Measurements from ENCODE around the gene KLHL20. TPM values are rescaled to one million over a fixed set of nuclear protein-coding genes. Genes with fewer than 3 reads are reported as not detected.
"Not testable (repeated sequence)": the region's sequence is repeated elsewhere in the genome, so short reads cannot be mapped to it uniquely, and the experiment has no call there.

KLHL20 gene
- total RNA-seq, 1 donor from 2014 or later = 25.4 TPM

DNA sequence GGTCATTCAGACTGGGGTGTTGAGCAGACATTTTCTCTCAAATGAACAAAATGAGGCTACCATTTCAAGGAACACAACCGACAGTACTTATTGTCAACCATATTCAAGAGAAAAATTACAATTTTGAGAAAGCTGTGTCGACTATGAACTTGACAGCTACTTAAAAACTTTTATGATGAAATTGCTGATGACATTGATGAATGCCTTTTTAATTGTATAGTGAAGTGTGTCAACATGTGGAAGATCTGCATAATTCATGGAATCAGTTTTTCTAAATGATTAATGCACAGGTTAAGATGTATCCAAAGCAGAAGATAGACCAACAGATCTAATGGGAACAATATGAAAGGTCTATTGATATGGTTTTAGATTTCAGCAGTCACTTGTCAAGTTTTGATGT, 75.1 kb downstream of the KLHL20 start:
- Mint-ChIP-seq H3K36me3 (ENCODE audit: low read depth, unreplicated experiment) (peaks cover 6% of the 10 kb centered on the region), H3K9me3 (ENCODE audit: unreplicated experiment) (no peaks in the 10 kb centered on the region), H3K4me1 (ENCODE audit: low read depth, unreplicated experiment) (peaks cover 9% of the 10 kb centered on the region), H3K4me3 (ENCODE audit: unreplicated experiment) (no peak overlapping the region), H3K27me3 (ENCODE audit: low read depth, unreplicated experiment) (no peaks in the 10 kb centered on the region), H3K27ac (ENCODE audit: unreplicated experiment) (no peak overlapping the region)
- DNase-seq (ENCODE audit: low read depth) = no peak
- H3K4me3 ChIP-seq (ENCODE audit: insufficient read depth, low read depth, low read length) = no peak overlapping the region
- no peak overlapping the region for H3K27ac ChIP-seq (ENCODE audit: low read depth, low read length)
- no peak overlapping the region for H3K9ac ChIP-seq (ENCODE audit: low read length)
- H3K4me2 ChIP-seq (ENCODE audit: low read length) = no peak overlapping the region
- H4K20me1 ChIP-seq (ENCODE audit: insufficient read depth, low read length) = no peaks in the 10 kb centered on the region
- H3K4me1 ChIP-seq (ENCODE audit: insufficient read depth, low read length) = no peaks in the 10 kb centered on the region
- H3K79me2 ChIP-seq (ENCODE audit: insufficient read depth, low read length) = no peaks in the 10 kb centered on the region
- no peaks in the 10 kb centered on the region for H3K27me3 ChIP-seq (ENCODE audit: insufficient read depth, low read length)
- H3K36me3 ChIP-seq (ENCODE audit: insufficient read depth, low read length) = peaks cover 10% of the 10 kb centered on the region
- FAIRE-seq = no peak
- H2AFZ ChIP-seq (ENCODE audit: low read depth, low read length) = no peak overlapping the region
- TF ChIP-seq EZH2 (IDR thresholded peaks at IDR 0.05; ENCODE audit: insufficient read depth, low read length) (no peak), CTCF (IDR thresholded peaks at IDR 0.05; ENCODE audit: insufficient read depth, low read depth, low read length) (no peak)
- H3K9me3 ChIP-seq (ENCODE audit: insufficient read depth, low read depth, low read length) = no peaks in the 10 kb centered on the region

- no peaks in the 10 kb centered on the region for H3K27me3 Mint-ChIP-seq (ENCODE audit: low read depth, unreplicated experiment)
- FAIRE-seq (no peak), DNase-seq (ENCODE audit: low read depth) (no peak)
- H3K4me3 Mint-ChIP-seq (ENCODE audit: unreplicated experiment) = no peak overlapping the region
- H3K27ac Mint-ChIP-seq (ENCODE audit: unreplicated experiment) = no peak overlapping the region
- no peaks in the 10 kb centered on the region for H3K36me3 Mint-ChIP-seq (ENCODE audit: low read depth, unreplicated experiment)
- H3K4me1 Mint-ChIP-seq (ENCODE audit: low read depth, unreplicated experiment) = peaks cover 5% of the 10 kb centered on the region
- H3K79me2 ChIP-seq (ENCODE audit: insufficient read depth, low read length) = no peaks in the 10 kb centered on the region
- no peaks in the 10 kb centered on the region for H3K9me3 ChIP-seq (ENCODE audit: insufficient read depth, low read depth, low read length)
- no peak overlapping the region for H2AFZ ChIP-seq (ENCODE audit: low read depth, low read length)
- no peaks in the 10 kb centered on the region for H3K4me1 ChIP-seq (ENCODE audit: insufficient read depth, low read length)
- H4K20me1 ChIP-seq (ENCODE audit: insufficient read depth, low read length) = no peaks in the 10 kb centered on the region
- H3K4me3 ChIP-seq (ENCODE audit: insufficient read depth, low read depth, low read length) = no peak overlapping the region
- no peak overlapping the region for H3K4me2 ChIP-seq (ENCODE audit: low read length)
- H3K27me3 ChIP-seq (ENCODE audit: insufficient read depth, low read length) = no peaks in the 10 kb centered on the region
- no peaks in the 10 kb centered on the region for H3K9me3 Mint-ChIP-seq (ENCODE audit: unreplicated experiment)
- peaks cover 15% of the 10 kb centered on the region for H3K36me3 ChIP-seq (ENCODE audit: insufficient read depth, low read length)
- no peak overlapping the region for H3K9ac ChIP-seq (ENCODE audit: low read length)
- TF ChIP-seq CTCF (IDR thresholded peaks at IDR 0.05; ENCODE audit: insufficient read depth, low read depth, low read length) (no peak), EZH2 (IDR thresholded peaks at IDR 0.05; ENCODE audit: insufficient read depth, low read length) (no peak)
- H3K27ac ChIP-seq (ENCODE audit: low read depth, low read length) = no peak overlapping the region
Observed at GRCh38 chr1:173798078-173798477, 83.3 kb downstream of the KLHL20 start.

DNA sequence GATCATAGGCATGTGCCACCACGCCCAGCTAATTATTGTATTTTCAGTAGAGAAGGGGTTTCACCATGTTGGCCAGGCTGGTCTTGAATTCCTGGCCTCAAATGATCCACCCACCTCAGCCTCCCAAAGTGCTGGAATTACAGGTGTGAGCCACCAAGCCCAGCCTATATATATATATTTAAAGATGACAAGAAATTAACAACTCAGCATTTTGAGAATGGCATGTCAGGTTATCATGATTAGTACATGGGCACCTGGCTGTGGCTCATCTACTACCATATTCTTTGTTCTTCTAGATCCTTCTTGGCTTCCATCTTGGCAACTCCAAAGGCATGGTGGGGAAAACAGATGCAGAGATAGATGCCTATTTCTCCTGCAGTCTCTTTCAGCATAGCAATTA, 85.2 kb downstream of the KLHL20 start:
- not testable (repeated sequence) for H3K36me3 Mint-ChIP-seq (ENCODE audit: low read depth, unreplicated experiment); H3K27ac Mint-ChIP-seq (ENCODE audit: unreplicated experiment); H2AFZ ChIP-seq (ENCODE audit: low read depth, low read length); H3K4me1 ChIP-seq (ENCODE audit: insufficient read depth, low read length); H3K27ac ChIP-seq (ENCODE audit: low read depth, low read length); H3K4me2 ChIP-seq (ENCODE audit: low read length); DNase-seq (ENCODE audit: low read depth); H3K79me2 ChIP-seq (ENCODE audit: insufficient read depth, low read length); H3K4me3 ChIP-seq (ENCODE audit: insufficient read depth, low read depth, low read length); H3K9me3 ChIP-seq (ENCODE audit: insufficient read depth, low read depth, low read length); H3K4me3 Mint-ChIP-seq (ENCODE audit: unreplicated experiment); H3K4me1 Mint-ChIP-seq (ENCODE audit: low read depth, unreplicated experiment); H3K27me3 ChIP-seq (ENCODE audit: insufficient read depth, low read length); H4K20me1 ChIP-seq (ENCODE audit: insufficient read depth, low read length); H3K27me3 Mint-ChIP-seq (ENCODE audit: low read depth, unreplicated experiment); H3K9ac ChIP-seq (ENCODE audit: low read length); FAIRE-seq; H3K9me3 Mint-ChIP-seq (ENCODE audit: unreplicated experiment)
- H3K36me3 ChIP-seq (ENCODE audit: insufficient read depth, low read length) = peaks cover 16% of the 10 kb centered on the region

Data from astrocyte (in vitro differentiated cells and primary cell).